MM.1S (cell line): ENCODE measurements around the gene STRN3.

Source experiments
- EZH2 ChIP-seq: fragments of 300-600 bp; sonication (generic); optimal IDR thresholded peaks from 2 replicates; pipeline ENCODE3; 2017; ENCODE audit warnings: low read depth, mild to moderate bottlenecking, antibody characterized with exemption, low read length, mixed read lengths
- EZH2phosphoT487 ChIP-seq: fragments of 300-600 bp; sonication (generic); IDR thresholded peaks from 2 replicates; pipeline ENCODE4 v1.6.1; 2018; ENCODE audit warnings: antibody characterized with exemption, low read length
- TF ChIP-seq, protein P1 (sequence below): fragments of 300-600 bp; sonication (generic); IDR thresholded peaks from 2 replicates; pipeline ENCODE4 v1.5.1; 2016; ENCODE audit warnings: antibody characterized with exemption, low read length, mixed read lengths

- TF ChIP-seq, protein P1, sequence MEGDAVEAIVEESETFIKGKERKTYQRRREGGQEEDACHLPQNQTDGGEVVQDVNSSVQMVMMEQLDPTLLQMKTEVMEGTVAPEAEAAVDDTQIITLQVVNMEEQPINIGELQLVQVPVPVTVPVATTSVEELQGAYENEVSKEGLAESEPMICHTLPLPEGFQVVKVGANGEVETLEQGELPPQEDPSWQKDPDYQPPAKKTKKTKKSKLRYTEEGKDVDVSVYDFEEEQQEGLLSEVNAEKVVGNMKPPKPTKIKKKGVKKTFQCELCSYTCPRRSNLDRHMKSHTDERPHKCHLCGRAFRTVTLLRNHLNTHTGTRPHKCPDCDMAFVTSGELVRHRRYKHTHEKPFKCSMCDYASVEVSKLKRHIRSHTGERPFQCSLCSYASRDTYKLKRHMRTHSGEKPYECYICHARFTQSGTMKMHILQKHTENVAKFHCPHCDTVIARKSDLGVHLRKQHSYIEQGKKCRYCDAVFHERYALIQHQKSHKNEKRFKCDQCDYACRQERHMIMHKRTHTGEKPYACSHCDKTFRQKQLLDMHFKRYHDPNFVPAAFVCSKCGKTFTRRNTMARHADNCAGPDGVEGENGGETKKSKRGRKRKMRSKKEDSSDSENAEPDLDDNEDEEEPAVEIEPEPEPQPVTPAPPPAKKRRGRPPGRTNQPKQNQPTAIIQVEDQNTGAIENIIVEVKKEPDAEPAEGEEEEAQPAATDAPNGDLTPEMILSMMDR: no peak
- TF ChIP-seq EZH2 (no peak), EZH2phosphoT487 (no peak)
Measured at GRCh38 chr14:30943694-30944093, 82.5 kb downstream of the STRN3 start.
